Stomach (tissue), 19 donors: Measurements from ENCODE around the gene ALS2CL. TPM values are rescaled to one million over a fixed set of nuclear protein-coding genes. Genes with fewer than 3 reads are reported as not detected.
"Not testable (repeated sequence)": the region's sequence is repeated elsewhere in the genome, so short reads cannot be mapped to it uniquely, and the experiment has no call there.

ENCODE experiments used
- DNase-seq, 2 donors: peaks; one replicate each; pipeline versions ENCODE4 v3.0.0 to v3.0.0-alpha.2; 2013 to 2019
- H3K27ac ChIP-seq, 5 donors: fragments of 200-600 bp in 4 of 5; sonication (generic) in 4 of 5; one replicate each; pipeline ENCODE4 v1.5.1; 2013 to 2019; ENCODE audit warnings: mild to moderate bottlenecking in 1 of 5, moderate library complexity in 1 of 5
- H3K27me3 ChIP-seq, 3 donors: fragments of 200-600 bp; sonication (generic); one replicate each; pipeline ENCODE4 v1.5.1; 2017 to 2019; ENCODE audit warnings: mixed run types in 1 of 3
- H3K36me3 ChIP-seq, 4 donors: fragments of 200-600 bp; sonication (generic); 1 replicate in 3 of 4; 2 replicates in 1 of 4; pipeline ENCODE4 v1.5.1; 2016 to 2019
- H3K4me1 ChIP-seq, 4 donors: fragments of 200-600 bp; sonication (generic); one replicate each; pipeline ENCODE4 v1.5.1; 2016 to 2019
- H3K4me3 ChIP-seq, 4 donors: fragments of 200-600 bp; sonication (generic) in 3 of 4; one replicate each; pipeline ENCODE4 v1.5.1; 2016 to 2019; ENCODE audit warnings: mild to moderate bottlenecking in 1 of 4
- H3K9me3 ChIP-seq, 4 donors: fragments of 200-600 bp; sonication (generic); one replicate each; pipeline ENCODE4 v1.5.1; 2016 to 2019
- EP300 ChIP-seq: sonication (generic); formaldehyde crosslinking; IDR thresholded peaks from one replicate; pipeline ENCODE4 v1.6.1; 2017; ENCODE audit warnings: antibody characterized with exemption
- POLR2A ChIP-seq, 4 donors: fragments of 450-650 bp; IDR thresholded peaks; one replicate each; pipeline ENCODE4 v1.6.1; 2016; ENCODE audit warnings: antibody characterized with exemption in 4 of 4, control low read depth in 2 of 4, mild to moderate bottlenecking in 1 of 4, moderate library complexity in 1 of 4
- POLR2AphosphoS5 ChIP-seq, 3 donors: sonication (generic); formaldehyde crosslinking; IDR thresholded peaks; one replicate each; pipeline ENCODE4 v1.6.1; 2016; ENCODE audit warnings: antibody characterized with exemption in 3 of 3
- WGBS, 5 donors: extraction: QIAGEN DNeasy Blood & Tissue Kit in 3 of 5; methylation state at CpG; one replicate each; pipeline versions ENCODE4 v1.1.5 to v1.1.7; 2013 to 2018; 5-methylcytosine and 5-hydroxymethylcytosine counted together
- intact Hi-C: fragments of 100-400 bp; cut with DNase I; formaldehyde crosslinking; loops from one replicate; pipeline ENCODE4 v1.15.1; 2023; ENCODE audit warnings: low total_unique reads
- long read RNA-seq, 10 donors: transcript quantifications; one replicate each; lab custom pipeline, GENCODE V29; 2026
- polyA plus RNA-seq, 3 donors: library from polyadenylated mRNA; stranded (reverse); fragments of 200-250 nt; gene quantifications; one replicate each; pipeline ENCODE4 v1.2.3, GENCODE V29; 2013
- total RNA-seq, 5 donors: library from RNA; depleted of rRNA; stranded (reverse); fragments of >200 nt; gene quantifications; one replicate each; pipeline versions ENCODE4 v1.1.0 to v1.2.3, GENCODE V29; 2014 to 2016
- TF ChIP-seq, protein P1 (sequence below), 7 experiments: fragments of 450-650 bp in 4 of 7; fragments of 200-600 bp in 3 of 7; sonication (generic) in 3 of 7; IDR thresholded peaks; one replicate each; pipeline ENCODE4 v1.5.1; 2016 to 2019; ENCODE audit warnings: antibody characterized with exemption in 7 of 7, control low read depth in 2 of 7, mild to moderate bottlenecking in 1 of 7
- donor health status: healthy with polysubstance abuse.
- donor health status: Bipolar disorder and iron deficiency.
- donor health status: healthy.

The ALS2CL gene
- total RNA-seq (100 to 1,000 TPM in 1 of 5 donors, 10 to 100 TPM in 4; 10.8 to 107 (median 50.0) TPM), polyA plus RNA-seq (100 to 1,000 TPM in 1 of 3 donors, 1 to 10 TPM in 2; 5.3 to 103 (median 9.3) TPM)
- long read RNA-seq, donor 1 = 0 reads
- long read RNA-seq, donor 2 = 0 reads
- long read RNA-seq, donor 3 = 0 reads
- long read RNA-seq, donor 4 = 0 reads
- long read RNA-seq, donor 5 = 0 reads
- long read RNA-seq, donor 6 = 0 reads
- long read RNA-seq, donor 7 = 0 reads
- long read RNA-seq, donor 8 = 0 reads
- long read RNA-seq, donor 9 = 0 reads
- long read RNA-seq, donor 10 = 0 reads

DNA sequence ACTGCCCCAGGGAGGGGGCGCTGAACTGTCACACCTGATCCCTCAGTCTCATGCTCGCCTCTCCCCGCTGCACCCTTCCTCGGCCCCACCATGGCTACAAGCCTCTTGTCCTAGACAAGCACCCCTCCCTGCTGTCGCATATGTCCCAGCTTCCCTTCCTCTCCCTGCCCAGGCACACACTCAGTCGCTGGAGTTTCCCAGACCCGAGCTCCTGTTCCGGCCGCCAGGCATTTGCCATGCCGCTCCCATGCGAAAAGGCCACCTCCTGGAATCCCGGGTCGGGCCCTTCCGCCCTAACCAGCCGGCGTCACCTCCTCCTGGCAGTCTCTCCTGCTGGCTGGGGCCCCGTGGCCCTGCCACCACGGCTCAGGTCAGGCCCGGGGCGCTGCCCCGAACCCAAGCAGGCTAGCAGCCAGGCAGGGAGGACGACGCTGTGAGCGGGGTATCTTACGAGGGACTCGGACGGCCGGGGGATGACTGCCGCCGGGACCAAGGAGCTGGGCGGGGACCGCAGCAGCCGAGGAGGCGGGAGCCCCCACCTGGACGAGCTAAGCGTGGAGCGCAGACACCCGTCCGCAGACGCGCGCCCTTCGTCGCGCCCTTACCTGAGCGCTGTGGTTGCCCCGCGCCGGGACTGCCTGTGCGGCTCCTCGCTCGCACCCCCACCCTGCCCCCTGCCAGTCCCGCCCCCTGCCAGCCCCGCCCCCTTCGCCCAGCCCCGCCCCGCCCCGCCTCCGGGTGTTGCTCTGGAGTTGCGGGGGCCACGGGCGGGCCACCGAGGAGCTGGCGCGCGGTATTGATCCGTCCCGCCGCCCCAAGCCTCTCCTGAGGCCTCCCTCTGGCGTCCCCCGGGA is at the start of gene ALS2CL:
TSS of gene ALS2CL (minus strand) at position 642 of the 854 bp plus-strand sequence. CDS start 4,239 bp downstream, outside the sequence.
- no peaks in the 10 kb centered on the region for H3K9me3 ChIP-seq
- peak within 1 kb of the TSS; percentile 67 to 78 (median 74) for H3K4me3 ChIP-seq
- TF ChIP-seq POLR2A (IDR thresholded peaks at IDR 0.05) (no peak), POLR2AphosphoS5 (IDR thresholded peaks at IDR 0.05) (peak in 2 of 3 donors; percentile 65 to 74)
- H3K27ac ChIP-seq = peak within 1 kb of the TSS; percentile 47 to 86 (median 86)
- H3K36me3 ChIP-seq = peaks cover 0 to 4% (median 0%) of the 10 kb centered on the region in 4 donors
- intact Hi-C loops = no loop called here
- peaks cover 0 to 3% (median 0%) of the 10 kb centered on the region in 3 donors for H3K27me3 ChIP-seq
- 0 to 3% (median 1%) methylated on average over 30 to 71 of the region's 71 CpGs for WGBS, 5 donors
- peak; percentile 72 to 85 for DNase-seq
- peaks cover 36 to 70% (median 61%) of the 10 kb centered on the region in 4 donors for H3K4me1 ChIP-seq

DNA sequence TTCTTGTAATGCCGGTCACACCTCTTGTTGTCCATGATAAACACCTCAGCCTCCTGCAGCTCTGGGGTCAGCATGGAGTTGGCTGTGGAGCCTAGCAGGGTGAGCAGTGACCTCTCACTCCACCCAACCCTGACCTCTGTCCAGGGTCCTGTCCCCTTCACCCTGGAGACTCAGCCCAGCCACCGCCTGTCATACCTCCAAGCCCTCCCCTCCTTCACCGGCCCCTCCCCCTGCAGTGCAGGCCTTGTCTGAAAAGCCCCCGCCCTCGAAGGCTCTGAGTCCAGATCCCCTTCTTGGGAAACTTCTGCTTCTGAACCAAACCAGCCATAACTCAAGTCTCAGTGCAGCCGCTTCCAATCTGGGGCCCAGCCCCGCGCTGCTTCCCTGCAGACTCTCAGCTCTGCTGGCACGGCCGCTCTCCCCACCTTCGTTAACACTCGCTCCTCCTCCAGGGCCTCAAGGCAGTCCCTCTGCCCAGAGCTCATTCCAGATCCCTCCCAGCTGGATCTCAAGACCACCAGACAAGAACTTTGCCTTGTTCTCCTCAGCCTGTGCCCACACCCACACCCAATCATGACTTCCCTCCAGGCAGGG is 49.6 kb upstream of the ALS2CL start:
- Histone ChIP-seq H3K4me1 (no peaks in the 10 kb centered on the region), H3K27ac (no peak overlapping the region), H3K4me3 (no peak overlapping the region), H3K9me3 (no peaks in the 10 kb centered on the region), H3K36me3 (no peaks in the 10 kb centered on the region), H3K27me3 (no peaks in the 10 kb centered on the region)
- intact Hi-C loops = no loop called here
- TF ChIP-seq POLR2A (IDR thresholded peaks at IDR 0.05) (no peak), EP300 (no peak)
- TF ChIP-seq, protein P1, sequence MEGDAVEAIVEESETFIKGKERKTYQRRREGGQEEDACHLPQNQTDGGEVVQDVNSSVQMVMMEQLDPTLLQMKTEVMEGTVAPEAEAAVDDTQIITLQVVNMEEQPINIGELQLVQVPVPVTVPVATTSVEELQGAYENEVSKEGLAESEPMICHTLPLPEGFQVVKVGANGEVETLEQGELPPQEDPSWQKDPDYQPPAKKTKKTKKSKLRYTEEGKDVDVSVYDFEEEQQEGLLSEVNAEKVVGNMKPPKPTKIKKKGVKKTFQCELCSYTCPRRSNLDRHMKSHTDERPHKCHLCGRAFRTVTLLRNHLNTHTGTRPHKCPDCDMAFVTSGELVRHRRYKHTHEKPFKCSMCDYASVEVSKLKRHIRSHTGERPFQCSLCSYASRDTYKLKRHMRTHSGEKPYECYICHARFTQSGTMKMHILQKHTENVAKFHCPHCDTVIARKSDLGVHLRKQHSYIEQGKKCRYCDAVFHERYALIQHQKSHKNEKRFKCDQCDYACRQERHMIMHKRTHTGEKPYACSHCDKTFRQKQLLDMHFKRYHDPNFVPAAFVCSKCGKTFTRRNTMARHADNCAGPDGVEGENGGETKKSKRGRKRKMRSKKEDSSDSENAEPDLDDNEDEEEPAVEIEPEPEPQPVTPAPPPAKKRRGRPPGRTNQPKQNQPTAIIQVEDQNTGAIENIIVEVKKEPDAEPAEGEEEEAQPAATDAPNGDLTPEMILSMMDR (IDR thresholded peaks at IDR 0.05) = no peak
- 67 to 79% (median 74%) methylated on average over 12 of the region's 12 CpGs for WGBS, 5 donors
- DNase-seq = peak in 1 of 2 donors; percentile 54

GRCh38 chr3:46739565-46739964 is 46.1 kb upstream of the ALS2CL start:
- intact Hi-C loops, H3K9me3 ChIP-seq, H3K27ac ChIP-seq, H3K36me3 ChIP-seq, H3K4me3 ChIP-seq, H3K27me3 ChIP-seq, DNase-seq, H3K4me1 ChIP-seq: not testable (repeated sequence)
- 92 to 99% (median 94%) methylated on average over 3 of the region's 3 CpGs for WGBS, 5 donors

DNA sequence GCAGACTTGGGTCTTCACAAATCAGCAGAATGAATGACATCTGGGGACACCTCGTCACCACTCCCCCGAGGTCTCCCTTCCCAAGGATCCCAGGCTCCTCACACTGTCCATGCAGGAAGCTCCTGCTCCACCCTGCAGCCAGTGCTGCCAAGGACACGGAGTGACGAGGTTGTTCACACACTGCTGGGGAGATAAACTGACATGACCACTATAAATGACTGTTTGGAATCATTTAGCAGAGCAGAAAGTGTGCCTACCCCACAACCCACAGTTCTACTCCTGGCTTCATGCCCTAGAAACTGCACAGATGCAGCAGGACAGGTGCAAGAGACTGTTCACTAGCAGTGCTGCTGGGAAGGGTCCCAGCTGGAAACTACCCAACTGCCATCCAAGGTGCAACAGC is 43.9 kb upstream of the ALS2CL start:
- Histone ChIP-seq H3K27ac (no peak overlapping the region), H3K9me3 (no peaks in the 10 kb centered on the region), H3K36me3 (no peaks in the 10 kb centered on the region), H3K27me3 (peaks cover 0 to 21% (median 0%) of the 10 kb centered on the region in 3 donors), H3K4me3 (no peak overlapping the region), H3K4me1 (no peaks in the 10 kb centered on the region)
- no peak for TF ChIP-seq POLR2AphosphoS5 (IDR thresholded peaks at IDR 0.05)
- no peak for TF ChIP-seq EP300
- no peak for TF ChIP-seq POLR2A (IDR thresholded peaks at IDR 0.05)
- TF ChIP-seq, protein P1 (IDR thresholded peaks at IDR 0.05) = no peak
- intact Hi-C loops = no loop called here
- peak in 1 of 2 donors; percentile 30 for DNase-seq
- WGBS, 5 donors = 46 to 59% (median 53%) methylated on average over 4 of the region's 4 CpGs
